HEK293T (cell line): ENCODE measurements around the gene HOXD10.

Source experiments
- ARNT ChIP-seq: fragments of 450-650 bp; IDR thresholded peaks from 2 replicates; pipeline ENCODE4 v1.6.1; 2017; ENCODE audit warnings: mild to moderate bottlenecking
- CTBP1 ChIP-seq: fragments of 450-650 bp; IDR thresholded peaks from 2 replicates; pipeline ENCODE4 v1.6.1; 2016; ENCODE audit warnings: borderline replicate concordance
- ELF4 ChIP-seq: fragments of 450-650 bp; IDR thresholded peaks from 2 replicates; pipeline ENCODE4 v1.6.1; 2017; ENCODE audit warnings: antibody characterized with exemption
- FOXM1 ChIP-seq: fragments of 450-650 bp; IDR thresholded peaks from 2 replicates; pipeline ENCODE4 v1.6.1; 2017; ENCODE audit warnings: mild to moderate bottlenecking, borderline replicate concordance
- NFRKB ChIP-seq: fragments of 450-650 bp; IDR thresholded peaks from 2 replicates; pipeline ENCODE4 v1.6.1; 2016; ENCODE audit warnings: mild to moderate bottlenecking, moderate library complexity
- TARDBP ChIP-seq: fragments of 450-650 bp; IDR thresholded peaks from 2 replicates; pipeline ENCODE4 v1.6.1; 2016

- TF ChIP-seq NFRKB (no peak), ARNT (no peak), ELF4 (no peak), CTBP1 (no peak), FOXM1 (no peak), TARDBP (no peak)
These were observed 37.9 kb upstream of the HOXD10 start for GRCh38 chr2:176078541-176079284.
